DMS 273 treated with DMSO at 0.1 percent for 48 hours (cell line): ENCODE results near the gene WDR18.

Source experiments
- DNase-seq: peaks from one replicate; lab custom pipeline; 2025; lab: John Stamatoyannopoulos, UW

The WDR18 gene

GRCh38 chr19:1008268-1009040 lies 24.3 kb downstream of the WDR18 start:
- DNase-seq: no peak

DNA sequence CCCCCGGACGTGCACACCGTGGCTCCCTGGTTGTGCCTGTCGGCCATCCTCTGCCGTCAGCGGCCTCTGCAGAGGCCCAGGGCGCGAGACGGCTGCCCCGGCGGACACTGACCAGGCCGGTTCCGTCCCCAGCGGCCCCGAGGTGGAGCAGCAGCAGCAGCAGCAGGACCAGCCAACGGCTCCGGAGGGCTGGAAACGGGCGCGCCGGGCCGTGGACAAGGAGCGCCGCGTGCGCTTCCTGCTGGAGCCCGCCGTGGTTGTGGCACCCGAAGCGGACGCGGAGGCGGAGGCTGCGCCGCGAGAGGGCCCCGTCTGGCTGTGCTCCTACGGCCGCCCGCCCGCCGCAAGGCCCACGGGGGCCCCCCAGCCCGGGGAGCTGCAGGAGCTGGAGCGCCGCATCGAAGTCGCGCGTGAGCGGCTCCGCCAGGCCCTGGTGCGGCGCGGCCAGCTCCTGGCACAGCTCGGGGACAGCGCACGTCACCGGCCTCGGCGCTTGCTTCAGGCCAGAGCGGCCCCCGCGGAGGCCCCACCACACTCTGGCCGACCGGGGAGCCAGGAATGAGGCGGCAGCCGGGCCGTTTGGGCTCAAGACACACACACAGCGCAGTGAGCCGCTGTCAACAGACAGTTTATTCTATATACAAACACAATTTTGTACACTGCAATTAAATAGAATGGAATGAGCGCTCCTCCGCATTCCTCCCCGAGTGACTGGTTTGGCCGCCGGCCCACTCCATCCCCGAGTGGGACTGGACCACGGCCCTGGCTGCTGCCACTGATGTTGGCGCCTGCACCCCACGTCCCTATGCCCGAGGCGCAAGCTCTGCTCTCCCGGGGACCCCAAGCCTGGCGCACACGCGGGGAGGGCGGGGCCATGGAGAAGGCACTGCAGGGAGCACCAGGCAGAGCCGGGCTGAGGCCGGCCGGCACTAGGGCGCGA lies 25.2 kb downstream of the WDR18 start:
- no peak for DNase-seq

DNA sequence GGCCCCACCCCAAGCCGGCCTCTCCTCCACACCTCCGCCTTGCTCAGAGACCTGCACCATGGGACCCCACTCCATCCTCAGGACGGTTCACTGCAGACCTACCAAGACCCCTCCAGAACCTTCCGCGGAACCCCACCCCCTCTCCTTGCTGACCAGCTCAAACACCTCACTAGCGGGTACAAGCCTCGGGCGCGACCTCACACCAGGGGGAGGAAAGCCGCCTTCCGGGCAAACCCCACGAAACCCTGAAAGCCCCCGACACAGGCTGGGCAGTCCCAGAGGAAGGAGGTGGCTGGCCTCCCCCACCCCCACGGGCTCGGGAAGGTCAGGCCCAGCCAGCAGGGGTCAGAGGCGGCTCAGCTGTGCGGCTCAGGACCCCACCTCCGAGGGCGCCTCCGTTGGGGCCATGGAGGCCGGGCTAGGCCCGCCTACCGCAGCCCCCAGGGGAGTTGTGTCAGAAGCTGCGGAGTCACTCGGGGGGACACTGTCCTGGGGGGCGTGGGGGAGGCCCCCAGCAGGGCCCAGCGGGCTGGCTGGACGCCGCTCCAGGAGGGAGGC lies 25.9 kb downstream of the WDR18 start:
- DNase-seq: no peak

DNA sequence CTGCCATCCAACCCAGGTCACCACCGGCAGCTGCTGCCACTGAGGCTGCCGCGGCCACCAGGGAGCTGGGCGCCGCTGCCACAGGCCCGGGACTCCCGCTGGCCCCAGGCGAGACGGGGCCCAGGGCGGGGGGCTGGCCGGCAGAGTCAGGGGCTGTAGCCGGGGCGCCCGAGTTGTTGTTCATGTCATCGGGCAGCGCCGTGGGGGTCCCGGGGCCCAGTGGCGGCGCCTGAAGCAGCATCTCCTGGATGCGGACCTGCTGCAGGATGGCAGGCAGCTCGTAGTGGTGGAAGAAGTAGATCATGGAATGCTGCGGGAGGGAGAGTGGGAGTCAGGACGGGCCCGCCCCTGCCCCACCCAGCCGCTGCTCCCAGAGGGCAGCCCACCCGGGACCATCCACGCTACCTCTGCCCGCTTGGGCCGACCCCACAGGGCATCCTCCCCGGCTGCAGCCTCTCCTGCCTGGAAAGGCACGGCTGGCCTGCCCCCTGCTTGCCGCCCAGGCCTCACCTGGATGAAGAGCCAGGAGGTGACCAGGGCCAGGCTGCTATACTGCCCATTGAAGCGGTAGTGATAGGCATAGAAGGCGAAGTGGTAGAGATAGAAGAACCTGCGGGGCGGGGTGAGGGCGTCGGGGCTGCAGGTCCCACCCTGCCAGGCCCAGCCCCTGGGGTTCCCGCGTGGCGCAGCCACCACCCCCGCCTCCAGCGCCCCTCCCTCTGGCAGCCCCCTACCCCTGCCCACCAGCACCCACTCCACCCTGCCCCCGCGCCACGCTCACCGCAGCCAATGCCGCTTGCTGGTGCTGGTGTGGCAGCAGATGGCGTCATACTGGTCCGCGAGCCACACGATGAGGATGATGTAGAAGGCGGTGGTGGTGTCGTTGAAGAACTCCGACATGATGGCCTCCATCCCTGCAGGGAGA lies 26.7 kb downstream of the WDR18 start:
- DNase-seq: no peak

DNA sequence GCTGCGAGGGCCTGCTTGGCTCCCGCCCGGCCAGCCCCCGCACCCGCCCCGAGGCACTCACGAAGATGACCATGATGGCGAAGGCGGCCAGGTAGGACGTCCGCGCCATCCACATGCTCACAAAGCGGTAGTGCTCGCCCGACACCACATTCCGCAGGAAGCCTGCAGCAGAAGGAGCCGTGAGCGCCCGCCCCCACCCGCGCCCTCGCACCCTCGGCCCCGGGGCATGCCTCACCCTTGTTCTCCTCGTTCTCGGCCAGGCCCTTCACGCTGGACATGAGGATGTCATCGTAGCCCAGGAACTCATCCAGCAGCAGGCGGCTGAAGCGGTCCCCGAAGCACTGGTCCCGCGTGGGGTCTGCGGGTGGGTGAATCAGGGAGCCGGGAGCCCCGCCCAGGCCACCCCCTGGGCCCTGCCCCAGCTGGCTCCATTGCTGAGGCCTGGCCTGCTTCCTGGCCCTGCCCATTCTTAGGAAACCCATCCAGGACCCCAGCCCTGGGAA lies 27.7 kb downstream of the WDR18 start:
- no peak for DNase-seq

DNA sequence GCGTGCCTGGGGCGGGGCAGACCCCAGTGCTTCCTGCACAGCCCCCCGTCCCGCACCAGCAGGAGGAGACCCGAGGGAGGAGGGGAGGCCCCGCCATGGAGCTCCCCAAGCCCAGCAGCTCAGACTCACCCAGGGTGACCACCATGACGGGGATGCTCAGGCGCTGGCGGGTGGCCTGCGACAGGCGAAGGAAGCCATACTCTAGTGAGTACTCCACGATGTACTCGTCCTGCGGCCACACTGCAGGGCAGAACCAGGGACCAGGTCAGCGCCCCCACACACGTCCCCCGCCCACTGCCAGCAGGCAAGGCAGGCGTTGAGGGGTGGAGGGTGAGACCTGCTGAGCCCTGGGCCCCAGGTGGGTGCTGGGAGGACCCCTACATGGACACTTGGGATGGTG lies 28.2 kb downstream of the WDR18 start:
- no peak for DNase-seq

DNA sequence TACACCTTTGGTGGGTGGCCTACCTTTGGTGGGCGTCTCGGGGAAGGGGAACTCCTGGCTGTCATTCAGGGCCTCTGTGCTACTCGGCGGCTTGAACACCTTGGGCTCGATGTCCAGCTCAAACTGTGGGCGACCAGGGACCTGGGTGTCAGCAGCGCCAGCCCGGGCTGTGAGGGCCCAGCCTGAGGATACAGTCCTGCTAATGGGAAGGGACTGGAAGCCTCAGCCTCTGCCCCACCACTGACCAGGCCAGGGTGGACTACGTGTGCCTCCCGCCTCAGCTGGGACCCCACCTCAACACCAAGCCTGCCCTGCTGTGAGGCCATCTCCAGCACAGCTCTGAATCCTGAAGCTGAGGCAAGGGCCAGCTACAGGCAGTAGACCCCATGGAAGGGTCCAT lies 29.1 kb downstream of the WDR18 start:
- DNase-seq: no peak

DNA sequence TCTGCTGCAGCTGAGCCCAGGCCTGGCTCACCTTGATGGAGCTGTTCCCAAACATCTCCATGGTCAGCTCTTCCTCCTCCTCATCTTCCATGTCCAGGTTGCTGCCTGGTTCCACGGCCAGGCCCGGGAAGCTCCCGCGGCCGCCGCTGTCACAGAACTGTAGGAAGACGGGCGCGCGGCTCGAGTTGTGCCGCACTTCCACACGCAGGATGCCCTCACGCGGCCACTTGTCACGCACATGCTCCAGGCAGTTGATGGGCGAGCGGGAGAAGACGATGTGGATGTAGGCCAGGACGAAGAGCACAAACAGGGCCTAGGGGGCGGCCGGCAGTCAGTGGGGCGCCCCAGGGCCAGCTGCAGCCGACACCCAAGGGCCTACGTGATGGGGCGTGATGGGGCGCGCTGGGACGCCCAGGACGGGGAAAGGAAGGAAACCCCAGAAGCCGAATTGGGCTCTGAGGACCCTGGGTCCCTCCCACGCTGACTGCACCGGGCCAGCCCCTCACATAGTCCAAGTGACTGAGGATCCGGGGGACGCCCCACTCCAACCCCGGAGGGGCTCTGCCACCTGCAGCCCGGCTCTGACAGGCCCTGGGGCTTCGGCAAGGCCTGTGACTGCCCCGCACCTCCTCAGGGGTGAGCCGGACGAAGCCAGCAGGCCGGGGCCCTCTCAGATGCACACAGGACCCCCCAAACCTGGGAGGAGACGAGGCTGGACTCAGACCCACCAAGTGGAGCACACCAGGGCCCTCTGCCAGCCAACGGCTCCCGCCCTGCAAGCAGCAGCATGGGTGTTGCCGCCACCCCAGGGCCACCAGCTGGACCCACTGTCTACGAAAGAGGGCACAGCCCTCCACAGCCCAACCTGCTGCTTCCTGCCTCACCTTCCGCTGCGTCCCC lies 30.3 kb downstream of the WDR18 start:
- DNase-seq: no peak

DNA sequence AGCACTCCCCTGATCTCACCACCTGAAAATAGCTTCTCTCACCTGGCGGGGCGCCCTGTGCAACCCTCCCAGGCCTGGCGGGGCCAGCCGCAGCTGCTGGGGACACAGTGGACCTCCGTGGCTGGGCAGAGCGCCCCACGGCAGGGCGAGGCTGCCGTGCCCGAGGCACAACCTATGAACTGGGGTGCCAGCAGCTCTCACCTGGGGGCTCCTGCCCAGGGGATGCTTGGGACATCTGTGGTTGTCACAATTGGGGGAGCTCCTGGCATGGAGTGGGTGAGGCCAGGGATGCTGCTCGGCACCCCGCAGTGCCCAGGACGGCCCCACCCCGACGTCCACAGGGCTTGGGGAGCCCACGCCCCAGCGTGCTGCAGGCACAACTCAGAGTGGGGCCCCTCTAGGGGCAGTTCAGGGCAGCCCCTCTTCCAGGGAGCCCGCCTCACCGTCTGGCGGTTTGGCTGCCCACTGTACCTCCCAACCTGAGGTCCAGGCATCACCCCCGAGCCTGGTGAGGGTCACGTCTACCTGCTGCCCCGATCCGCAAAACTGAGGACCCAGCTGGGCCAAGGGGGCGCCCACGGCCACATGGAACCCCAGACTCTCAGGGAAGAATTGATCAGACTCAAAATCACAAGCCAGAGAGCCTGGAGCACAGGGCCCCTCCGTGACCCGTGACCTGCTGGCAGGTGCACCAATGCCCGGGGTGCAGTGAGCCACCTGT lies 31.1 kb downstream of the WDR18 start:
- no peak for DNase-seq

DNA sequence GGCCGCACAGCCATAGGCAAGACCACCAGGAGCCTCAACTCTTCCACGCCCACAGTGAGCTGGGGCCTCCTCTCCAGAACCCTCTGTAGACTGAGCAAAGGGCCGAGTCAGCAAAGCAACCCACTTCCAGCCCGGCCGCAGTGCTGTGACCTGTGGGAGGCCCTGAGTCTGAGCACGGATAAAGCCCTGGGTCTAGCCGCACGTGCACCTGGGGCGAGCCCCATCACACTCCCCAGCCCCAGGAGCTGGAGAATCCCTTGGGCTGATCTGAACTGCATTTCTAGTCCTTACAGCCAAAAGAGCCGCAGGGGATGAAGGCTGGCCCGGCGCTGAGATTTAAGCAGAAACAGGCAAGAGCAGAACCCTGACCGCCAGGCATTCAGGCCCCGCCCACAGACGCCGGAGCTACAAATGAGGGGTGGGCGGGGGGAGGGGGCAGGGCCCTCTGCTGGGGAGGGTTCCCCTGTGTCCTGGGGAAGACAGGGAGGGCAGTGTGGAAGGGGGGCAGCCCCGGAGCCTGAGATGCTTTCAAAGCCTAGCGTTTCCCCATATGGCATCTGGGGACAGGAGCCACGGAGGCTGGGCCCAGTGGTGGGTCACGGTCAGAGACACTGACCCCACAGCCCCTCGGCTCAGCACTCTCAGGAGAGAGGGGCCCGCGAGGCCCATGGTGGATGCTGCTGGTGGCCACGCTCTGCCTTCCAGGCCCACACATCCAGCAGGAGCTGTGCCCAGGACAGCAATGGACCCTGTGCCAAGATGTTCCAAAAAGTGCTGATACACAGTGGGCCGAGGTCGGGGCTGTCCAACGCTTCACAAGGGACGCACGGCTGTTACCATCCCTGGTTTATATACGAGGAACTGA lies 31.9 kb downstream of the WDR18 start:
- no peak for DNase-seq

DNA sequence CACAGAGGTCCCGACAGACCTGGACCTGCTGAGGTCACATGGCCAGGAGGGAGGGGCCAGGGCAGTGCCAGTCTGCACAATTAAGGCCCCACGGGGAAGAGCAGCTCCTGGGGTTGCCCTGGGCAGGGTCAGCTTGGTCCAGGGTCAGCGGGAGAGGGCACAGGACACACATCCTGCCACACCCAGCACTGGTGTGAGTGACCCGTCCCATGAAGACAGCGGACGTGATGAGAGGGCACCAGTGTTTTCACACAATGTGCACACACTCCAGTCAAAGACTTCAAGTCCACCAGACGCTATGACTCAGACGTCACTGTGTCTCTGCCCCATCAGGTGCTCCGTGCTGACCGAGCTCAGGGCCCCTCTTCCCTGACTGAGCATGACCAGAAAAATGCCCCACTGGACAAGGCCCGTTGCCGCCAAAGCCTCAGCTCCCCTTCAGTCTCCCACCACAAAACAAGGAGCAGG lies 32.5 kb downstream of the WDR18 start:
- DNase-seq: no peak

- DNase-seq: no peak
These were observed 33.2 kb downstream of the WDR18 start for GRCh38 chr19:1017115-1017905.

- no peak for DNase-seq
These were observed 33.8 kb downstream of the WDR18 start for GRCh38 chr19:1017906-1018305.

- no peak for DNase-seq
These were observed 34.2 kb downstream of the WDR18 start for GRCh38 chr19:1018393-1018792.

DNA sequence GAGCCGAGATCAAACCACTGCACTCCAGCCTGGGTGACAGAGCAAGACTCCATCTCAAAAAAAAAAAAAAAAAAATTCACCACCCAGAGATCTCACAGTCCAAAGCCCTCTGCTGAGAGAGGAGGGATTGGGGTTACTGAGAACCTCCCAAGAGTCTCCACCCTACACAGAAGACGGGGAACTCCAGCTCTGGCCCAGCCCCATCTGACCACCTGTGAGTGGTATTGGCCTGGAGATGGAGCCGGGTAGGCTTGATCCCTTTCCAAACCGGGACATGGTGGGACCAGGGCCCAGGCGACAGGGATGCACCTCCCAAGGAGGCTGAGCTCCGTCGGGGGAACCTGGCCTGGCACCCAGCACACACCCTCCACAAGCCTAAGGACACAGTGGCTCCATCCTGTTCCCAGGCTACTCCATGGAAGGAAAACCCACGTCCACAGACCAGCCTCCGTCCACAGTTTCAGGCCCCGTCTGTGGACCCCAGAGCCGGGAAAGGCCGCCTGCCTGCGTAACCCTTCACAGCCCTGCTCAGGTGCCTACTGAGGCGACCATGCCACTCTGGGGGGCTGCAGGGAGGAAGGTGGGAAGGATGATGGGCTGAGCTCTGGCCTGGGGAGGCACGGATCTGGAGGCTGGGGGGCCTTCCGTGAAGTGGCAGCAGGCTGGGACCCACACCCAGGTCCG lies 34.9 kb downstream of the WDR18 start:
- no peak for DNase-seq

- DNase-seq: no peak
These were observed 35.4 kb downstream of the WDR18 start for GRCh38 chr19:1019616-1019961.
